RWPE1 (cell line): Measurements from ENCODE around the gene BOLA1.

Experiments used
- CTCF ChIA-PET: fragments of 350-600 bp; sonication (Branson Sonifier 250); formaldehyde crosslinking; extraction: SDS; loops from one replicate; lab custom pipeline; 2021; lab: Yijun Ruan, JAX
- POLR2A ChIA-PET: fragments of 400-600 bp; formaldehyde crosslinking; extraction: SDS; loops from one replicate; lab custom pipeline; 2020; ENCODE audit warnings: antibody characterized with exemption; ENCODE audit not compliant: low non-redundant PET; lab: Yijun Ruan, JAX
- DNase-seq: peaks from one replicate; pipeline ENCODE4 v3.0.0; 2012; ENCODE audit warnings: low spot score
- H3K27ac ChIP-seq: fragments of 450-650 bp; 2 replicates; pipeline ENCODE4 v1.5.1; 2017
- TF ChIP-seq, protein P1 (sequence below): fragments of 450-650 bp; conservative IDR thresholded peaks from 2 replicates; pipeline ENCODE4 v1.5.1; 2017; ENCODE audit warnings: low read depth, mild to moderate bottlenecking

BOLA1 gene

GRCh38 chr1:149916193-149916897 lies 17.0 kb downstream of the BOLA1 start:
- H3K27ac ChIP-seq: peak overlapping the region; percentile 8; the same call in 1 of the 2 replicates
- POLR2A ChIA-PET: no interaction called here
- CTCF ChIA-PET: no interaction called here
- no peak for DNase-seq
- TF ChIP-seq, protein P1, sequence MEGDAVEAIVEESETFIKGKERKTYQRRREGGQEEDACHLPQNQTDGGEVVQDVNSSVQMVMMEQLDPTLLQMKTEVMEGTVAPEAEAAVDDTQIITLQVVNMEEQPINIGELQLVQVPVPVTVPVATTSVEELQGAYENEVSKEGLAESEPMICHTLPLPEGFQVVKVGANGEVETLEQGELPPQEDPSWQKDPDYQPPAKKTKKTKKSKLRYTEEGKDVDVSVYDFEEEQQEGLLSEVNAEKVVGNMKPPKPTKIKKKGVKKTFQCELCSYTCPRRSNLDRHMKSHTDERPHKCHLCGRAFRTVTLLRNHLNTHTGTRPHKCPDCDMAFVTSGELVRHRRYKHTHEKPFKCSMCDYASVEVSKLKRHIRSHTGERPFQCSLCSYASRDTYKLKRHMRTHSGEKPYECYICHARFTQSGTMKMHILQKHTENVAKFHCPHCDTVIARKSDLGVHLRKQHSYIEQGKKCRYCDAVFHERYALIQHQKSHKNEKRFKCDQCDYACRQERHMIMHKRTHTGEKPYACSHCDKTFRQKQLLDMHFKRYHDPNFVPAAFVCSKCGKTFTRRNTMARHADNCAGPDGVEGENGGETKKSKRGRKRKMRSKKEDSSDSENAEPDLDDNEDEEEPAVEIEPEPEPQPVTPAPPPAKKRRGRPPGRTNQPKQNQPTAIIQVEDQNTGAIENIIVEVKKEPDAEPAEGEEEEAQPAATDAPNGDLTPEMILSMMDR: no peak

DNA sequence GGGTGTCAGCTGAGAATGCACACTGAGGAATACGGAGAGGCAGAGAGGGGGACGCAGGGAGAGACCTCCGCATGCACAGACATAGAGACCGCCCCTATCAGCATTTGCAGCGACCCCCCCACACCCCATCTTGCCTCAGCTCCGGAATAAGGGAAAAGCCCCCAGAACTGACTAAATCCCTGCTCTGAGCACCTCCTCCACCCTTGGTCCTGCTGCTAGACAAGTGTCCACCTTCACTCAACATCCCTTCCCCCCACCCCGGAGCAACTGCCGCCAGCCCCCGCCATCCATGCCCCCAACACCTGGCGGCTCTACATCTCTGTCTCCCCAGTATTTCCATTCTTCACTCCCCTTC lies 17.5 kb downstream of the BOLA1 start:
- CTCF ChIA-PET: no interaction called here
- POLR2A ChIA-PET: no interaction called here
- no peak for DNase-seq

GRCh38 chr1:149917571-149918144 lies 18.3 kb downstream of the BOLA1 start, which contains the start of gene SV2A:
TSS of gene SV2A (minus strand) at chr1:149917844. CDS start at chr1:149913840, 4,004 bp downstream.
- ChIA-PET POLR2A (no interaction called here), CTCF (interaction anchor here (0.6 kb wide), 1 partner anchor 130 kb away, joined by 3 read pairs; no protein-coding TSS in a partner anchor)
- no peak within 1 kb of the TSS for H3K27ac ChIP-seq
- no peak for DNase-seq
- TF ChIP-seq, protein P1: no peak

More for the DNA sequence above, 17.5 kb downstream of the BOLA1 start:
- TF ChIP-seq, protein P1: no peak
- no peak overlapping the region for H3K27ac ChIP-seq

DNA sequence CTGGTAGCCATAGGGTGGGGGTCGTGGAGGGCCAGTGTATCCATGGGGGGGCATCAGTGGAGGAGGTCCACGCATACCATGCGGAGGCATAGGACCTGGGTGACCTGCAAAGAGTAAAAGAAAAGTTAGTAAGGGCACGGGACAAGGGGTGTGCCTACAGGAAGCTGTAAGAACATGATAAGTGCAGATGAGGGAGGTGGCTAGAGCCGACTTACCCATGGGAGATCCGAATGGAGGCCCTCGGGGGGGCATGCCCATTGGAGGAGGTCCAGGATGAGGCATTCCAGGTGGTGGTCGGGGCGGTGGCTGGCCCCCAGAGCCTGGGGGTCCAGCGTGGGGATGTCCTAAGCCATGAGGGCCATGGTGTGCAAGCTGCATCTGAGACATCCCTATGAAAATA lies 24.3 kb downstream of the BOLA1 start:
- ChIA-PET POLR2A (no interaction called here), CTCF (no interaction called here)
- DNase-seq: no peak
- TF ChIP-seq, protein P1: no peak
- H3K27ac ChIP-seq: 0 out of 2 replicates have a peak overlapping the region, but pooled peaks have one; percentile 7

DNA sequence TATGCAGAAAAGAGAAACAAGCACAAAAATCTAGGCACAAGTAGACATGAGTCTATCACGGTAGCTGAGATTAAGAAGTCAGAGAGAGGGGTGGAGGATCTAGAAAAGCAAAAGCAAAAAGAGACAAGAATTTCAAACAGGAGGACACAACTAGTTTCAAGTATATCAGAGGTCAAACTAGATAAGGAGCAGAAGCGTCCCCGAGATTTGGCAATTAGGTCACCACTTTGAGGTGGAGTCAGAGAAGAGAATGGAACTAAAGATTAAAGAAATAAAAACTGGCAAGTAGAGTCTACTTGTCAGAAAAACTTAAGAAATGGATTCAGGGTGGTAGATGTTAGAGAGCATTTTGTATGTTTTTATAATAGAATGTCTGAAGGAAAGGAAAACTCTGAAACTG lies 26.0 kb downstream of the BOLA1 start:
- DNase-seq: no peak
- ChIA-PET CTCF (no interaction called here), POLR2A (no interaction called here)
- no peak overlapping the region for H3K27ac ChIP-seq
- TF ChIP-seq, protein P1: no peak

DNA sequence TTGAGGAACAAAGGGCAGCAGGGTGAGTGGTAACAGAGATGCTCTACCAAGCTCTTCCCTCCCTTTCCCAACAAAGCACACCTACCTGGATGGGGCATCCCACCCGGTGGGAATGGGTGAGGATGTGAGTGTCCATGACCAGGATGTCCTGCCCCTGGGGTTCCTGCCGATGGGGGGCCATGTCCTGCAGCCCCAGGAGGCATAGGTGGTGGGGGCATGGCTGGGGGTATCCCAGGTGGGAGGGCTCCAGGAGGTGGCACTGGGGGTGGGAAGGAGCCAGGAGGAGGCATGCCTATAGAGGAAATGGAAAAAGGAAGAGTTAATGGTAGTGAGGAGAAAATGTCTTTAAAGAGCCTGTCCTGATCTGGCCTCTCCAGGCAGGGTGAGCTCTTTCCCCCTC lies 26.4 kb downstream of the BOLA1 start:
- TF ChIP-seq, protein P1: no peak
- DNase-seq: no peak
- CTCF ChIA-PET: no interaction called here
- 0 out of 2 replicates have a peak overlapping the region, but pooled peaks have one; percentile 21 for H3K27ac ChIP-seq
- POLR2A ChIA-PET: no interaction called here
